Panc1 (cell line): ENCODE measurements around the gene DNAJC4. TPM values are rescaled to one million over a fixed set of nuclear protein-coding genes. Genes with fewer than 3 reads are reported as not detected.

Source experiments
- ATAC-seq: fragments of 200-7000 bp; cut with Tn5 transposase; 2 replicates; pipeline ENCODE4 v1.9.1; 2020; ENCODE audit warnings: mild to moderate bottlenecking, moderate library complexity
- BruUV-seq: library from RNA; stranded (reverse); fragments of 400-500 nt; replicated peaks from 2 replicates; lab custom pipeline; 2021; lab: Mats Ljungman, UMichigan
- CTCF ChIA-PET: fragments of 300-600 bp; sonication (Branson Sonifier 250); formaldehyde crosslinking; loops from one replicate; lab custom pipeline; 2022; ENCODE audit warnings: antibody characterized with exemption; lab: Charles Lee
- POLR2A ChIA-PET: fragments of 300-600 bp; sonication (Branson Sonifier 250); formaldehyde crosslinking; loops from one replicate; lab custom pipeline; 2022; ENCODE audit warnings: antibody characterized with exemption; lab: Charles Lee
- DNase-seq: peaks from one replicate; pipeline ENCODE4 v3.0.0-alpha.2; 2010; ENCODE audit warnings: low read depth, low spot score
- H3K27ac ChIP-seq: 2 replicates; pipeline ENCODE4 v1.5.1; 2011; ENCODE audit warnings: mild to moderate bottlenecking, low read length, inconsistent platforms
- H3K27me3 ChIP-seq: fragments of 200-500 bp; sonication (Bioruptor generic); 2 replicates; pipeline ENCODE4 v1.6.0; 2014; ENCODE audit warnings: low read length, inconsistent platforms; ENCODE audit not compliant: control insufficient read depth, insufficient read depth
- H3K36me3 ChIP-seq: fragments of 200-500 bp; sonication (Bioruptor generic); 2 replicates; pipeline ENCODE4 v1.5.1; 2014; ENCODE audit warnings: inconsistent platforms, mild to moderate bottlenecking, low read length, moderate library complexity; ENCODE audit not compliant: control insufficient read depth, insufficient read depth
- H3K4me1 ChIP-seq: 2 replicates; pipeline ENCODE4 v1.5.1; 2011; ENCODE audit warnings: inconsistent platforms, mild to moderate bottlenecking, low read length, moderate library complexity; ENCODE audit not compliant: control insufficient read depth, insufficient read depth
- H3K4me3 ChIP-seq, 2 experiments: 2 replicates each; pipeline ENCODE4 v1.5.1; 2011 to 2012; ENCODE audit warnings: low read depth in 2 of 2, low read length in 2 of 2, mild to moderate bottlenecking in 2 of 2, inconsistent platforms in 1 of 2, moderate library complexity in 1 of 2
- H3K9me3 ChIP-seq: fragments of 200-500 bp; sonication (Bioruptor generic); 2 replicates; pipeline ENCODE4 v1.5.1; 2014; ENCODE audit warnings: low read depth, mild to moderate bottlenecking, inconsistent platforms, low read length, moderate library complexity; ENCODE audit not compliant: control insufficient read depth, insufficient read depth
- POLR2AphosphoS5 ChIP-seq: IDR thresholded peaks from 2 replicates; pipeline ENCODE4 v1.6.1; 2012; ENCODE audit warnings: mild to moderate bottlenecking, low read depth, low read length, moderate library complexity
- SIN3A ChIP-seq: IDR thresholded peaks from 2 replicates; pipeline ENCODE4 v1.6.1; 2012; ENCODE audit warnings: low read depth, mild to moderate bottlenecking, low read length, moderate library complexity, borderline replicate concordance; ENCODE audit not compliant: insufficient read depth
- TCF7L2 ChIP-seq: IDR thresholded peaks from 2 replicates; pipeline ENCODE4 v1.6.1; 2011; ENCODE audit warnings: mild to moderate bottlenecking, low read depth, low read length, inconsistent platforms
- in situ Hi-C: cut with HindIII; loops from 2 replicates; pipeline ENCODE4 v1.10.0; 2016; ENCODE audit warnings: low sequenced_read_pairs, low pct_unique_long_range_greater_than_20kb
- intact Hi-C: fragments of 100-400 bp; cut with micrococcal nuclease; formaldehyde crosslinking; loops from one replicate; pipeline ENCODE4 v1.10.0; 2022; ENCODE audit not compliant: unreplicated experiment
- total RNA-seq: library from RNA; stranded (reverse); gene quantifications from one replicate; pipeline ENCODE4 v1.2.1, GENCODE V29; 2021; ENCODE audit not compliant: unreplicated experiment
- TF ChIP-seq, protein P1 (sequence below), 2 experiments: IDR thresholded peaks; 2 replicates each; pipeline ENCODE4 v1.6.1; 2011 to 2012; ENCODE audit warnings: low read depth in 2 of 2, control low read depth in 1 of 2, low read length in 1 of 2, mild to moderate bottlenecking in 1 of 2, moderate library complexity in 1 of 2; ENCODE audit not compliant: insufficient read depth in 1 of 2
- TF ChIP-seq, protein P2 (sequence below): fragments of 450-650 bp; IDR thresholded peaks from 2 replicates; pipeline ENCODE4 v1.5.1; 2017; ENCODE audit warnings: mild to moderate bottlenecking

DNAJC4 gene
- total RNA-seq, 1 experiment from 2014 or later, result 41.0 TPM

- Histone ChIP-seq H3K4me3 (no peak overlapping the region), H3K4me1 (peaks cover 13% of the 10 kb centered on the region), H3K27me3 (no peaks in the 10 kb centered on the region), H3K36me3 (no peaks in the 10 kb centered on the region), H3K9me3 (no peaks in the 10 kb centered on the region), H3K27ac (no peak overlapping the region)
- in situ Hi-C loops (no loop called here), intact Hi-C loops (no loop called here)
- BruUV-seq, result no TSS peak
- CTCF ChIA-PET, result no interaction called here
- ATAC-seq (no peak), DNase-seq (no peak)
- no peak for TF ChIP-seq TCF7L2
- POLR2A ChIA-PET, result interaction anchor here (0.6 kb wide), 2 partner anchors 13 to 1032 kb away, joined by 3 to 9 read pairs; no protein-coding TSS in a partner anchor
Measured at GRCh38 chr11:64263947-64264317, 33.6 kb downstream of the DNAJC4 start.

GRCh38 chr11:64264371-64264852 is 34.1 kb downstream of the DNAJC4 start:
- CTCF ChIA-PET, result no interaction called here
- ATAC-seq, result no peak
- POLR2A ChIA-PET, result interaction anchor here (0.6 kb wide), 1 partner anchor 1032 kb away, joined by 9 read pairs; no protein-coding TSS in a partner anchor
- in situ Hi-C loops (no loop called here), intact Hi-C loops (no loop called here)
- TF ChIP-seq, protein P1, sequence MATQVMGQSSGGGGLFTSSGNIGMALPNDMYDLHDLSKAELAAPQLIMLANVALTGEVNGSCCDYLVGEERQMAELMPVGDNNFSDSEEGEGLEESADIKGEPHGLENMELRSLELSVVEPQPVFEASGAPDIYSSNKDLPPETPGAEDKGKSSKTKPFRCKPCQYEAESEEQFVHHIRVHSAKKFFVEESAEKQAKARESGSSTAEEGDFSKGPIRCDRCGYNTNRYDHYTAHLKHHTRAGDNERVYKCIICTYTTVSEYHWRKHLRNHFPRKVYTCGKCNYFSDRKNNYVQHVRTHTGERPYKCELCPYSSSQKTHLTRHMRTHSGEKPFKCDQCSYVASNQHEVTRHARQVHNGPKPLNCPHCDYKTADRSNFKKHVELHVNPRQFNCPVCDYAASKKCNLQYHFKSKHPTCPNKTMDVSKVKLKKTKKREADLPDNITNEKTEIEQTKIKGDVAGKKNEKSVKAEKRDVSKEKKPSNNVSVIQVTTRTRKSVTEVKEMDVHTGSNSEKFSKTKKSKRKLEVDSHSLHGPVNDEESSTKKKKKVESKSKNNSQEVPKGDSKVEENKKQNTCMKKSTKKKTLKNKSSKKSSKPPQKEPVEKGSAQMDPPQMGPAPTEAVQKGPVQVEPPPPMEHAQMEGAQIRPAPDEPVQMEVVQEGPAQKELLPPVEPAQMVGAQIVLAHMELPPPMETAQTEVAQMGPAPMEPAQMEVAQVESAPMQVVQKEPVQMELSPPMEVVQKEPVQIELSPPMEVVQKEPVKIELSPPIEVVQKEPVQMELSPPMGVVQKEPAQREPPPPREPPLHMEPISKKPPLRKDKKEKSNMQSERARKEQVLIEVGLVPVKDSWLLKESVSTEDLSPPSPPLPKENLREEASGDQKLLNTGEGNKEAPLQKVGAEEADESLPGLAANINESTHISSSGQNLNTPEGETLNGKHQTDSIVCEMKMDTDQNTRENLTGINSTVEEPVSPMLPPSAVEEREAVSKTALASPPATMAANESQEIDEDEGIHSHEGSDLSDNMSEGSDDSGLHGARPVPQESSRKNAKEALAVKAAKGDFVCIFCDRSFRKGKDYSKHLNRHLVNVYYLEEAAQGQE (IDR thresholded peaks at IDR 0.05; ENCODE audit: insufficient read depth in 1 of 2, low read depth in 2 of 2, low read length in 1 of 2), result no peak
- TF ChIP-seq, protein P2, sequence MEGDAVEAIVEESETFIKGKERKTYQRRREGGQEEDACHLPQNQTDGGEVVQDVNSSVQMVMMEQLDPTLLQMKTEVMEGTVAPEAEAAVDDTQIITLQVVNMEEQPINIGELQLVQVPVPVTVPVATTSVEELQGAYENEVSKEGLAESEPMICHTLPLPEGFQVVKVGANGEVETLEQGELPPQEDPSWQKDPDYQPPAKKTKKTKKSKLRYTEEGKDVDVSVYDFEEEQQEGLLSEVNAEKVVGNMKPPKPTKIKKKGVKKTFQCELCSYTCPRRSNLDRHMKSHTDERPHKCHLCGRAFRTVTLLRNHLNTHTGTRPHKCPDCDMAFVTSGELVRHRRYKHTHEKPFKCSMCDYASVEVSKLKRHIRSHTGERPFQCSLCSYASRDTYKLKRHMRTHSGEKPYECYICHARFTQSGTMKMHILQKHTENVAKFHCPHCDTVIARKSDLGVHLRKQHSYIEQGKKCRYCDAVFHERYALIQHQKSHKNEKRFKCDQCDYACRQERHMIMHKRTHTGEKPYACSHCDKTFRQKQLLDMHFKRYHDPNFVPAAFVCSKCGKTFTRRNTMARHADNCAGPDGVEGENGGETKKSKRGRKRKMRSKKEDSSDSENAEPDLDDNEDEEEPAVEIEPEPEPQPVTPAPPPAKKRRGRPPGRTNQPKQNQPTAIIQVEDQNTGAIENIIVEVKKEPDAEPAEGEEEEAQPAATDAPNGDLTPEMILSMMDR, result no peak
- TF ChIP-seq SIN3A, result no peak
- TF ChIP-seq POLR2AphosphoS5, result no peak
- TF ChIP-seq TCF7L2, result no peak
- no peak for DNase-seq
- no peaks in the 10 kb centered on the region for H3K9me3 ChIP-seq
- no peak overlapping the region for H3K27ac ChIP-seq
- BruUV-seq, result no TSS peak
- H3K4me1 ChIP-seq, result peaks cover 16% of the 10 kb centered on the region
- H3K4me3 ChIP-seq, result no peak overlapping the region
- no peaks in the 10 kb centered on the region for H3K27me3 ChIP-seq
- no peaks in the 10 kb centered on the region for H3K36me3 ChIP-seq

DNA sequence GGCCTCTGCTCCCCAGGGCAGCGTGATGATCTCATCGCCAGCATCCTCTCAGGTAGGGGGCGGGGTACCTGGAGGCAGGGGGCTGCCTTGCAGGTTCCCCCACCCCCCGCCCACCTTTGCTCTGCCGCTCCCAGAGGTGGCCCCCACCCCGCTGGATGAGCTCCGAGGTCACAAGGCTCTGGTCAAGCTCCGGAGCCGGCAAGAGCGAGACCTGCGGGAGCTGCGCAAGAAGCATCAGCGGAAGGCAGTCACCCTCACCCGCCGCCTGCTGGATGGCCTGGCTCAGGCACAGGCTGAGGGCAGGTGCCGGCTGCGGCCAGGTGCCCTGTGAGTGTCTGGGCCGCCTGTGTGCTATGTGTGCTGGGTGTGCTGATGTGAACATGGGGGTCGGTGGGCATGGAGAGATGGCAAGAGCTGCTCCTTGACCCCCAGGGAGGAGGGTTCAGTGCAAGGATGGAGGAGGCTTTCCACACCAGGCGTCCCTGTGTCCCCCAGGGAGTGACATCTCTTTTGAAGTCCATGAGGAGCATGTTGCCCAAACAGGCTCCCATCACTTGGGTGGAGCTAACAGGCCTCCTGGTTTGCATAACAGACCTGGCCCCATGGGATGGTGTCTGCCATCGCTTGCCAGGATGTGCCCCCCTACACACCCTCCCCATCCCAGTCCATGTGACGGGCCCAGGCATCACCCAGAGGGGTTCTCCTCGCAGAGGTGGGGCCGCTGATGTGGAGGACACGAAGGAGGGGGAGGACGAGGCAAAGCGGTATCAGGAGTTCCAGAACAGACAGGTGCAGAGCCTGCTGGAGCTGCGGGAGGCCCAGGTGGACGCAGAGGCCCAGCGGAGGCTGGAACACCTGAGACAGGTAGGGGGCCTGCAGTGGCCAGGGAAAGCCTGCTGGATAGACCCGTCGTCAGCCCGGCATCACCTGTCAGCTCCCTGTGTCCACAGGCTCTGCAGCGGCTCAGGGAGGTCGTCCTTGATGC is 35.1 kb downstream of the DNAJC4 start:
- Histone ChIP-seq H3K27me3 (no peaks in the 10 kb centered on the region), H3K4me3 (no peak overlapping the region), H3K27ac (no peak overlapping the region), H3K36me3 (no peaks in the 10 kb centered on the region; the same call in 1 of the 2 replicates), H3K4me1 (peaks cover 16% of the 10 kb centered on the region), H3K9me3 (no peaks in the 10 kb centered on the region)
- ChIA-PET POLR2A (no interaction called here), CTCF (no interaction called here)
- ATAC-seq (no peak), DNase-seq (no peak)
- intact Hi-C loops (no loop called here), in situ Hi-C loops (no loop called here)
- BruUV-seq, result no TSS peak
- TF ChIP-seq SIN3A (no peak), POLR2AphosphoS5 (no peak), TCF7L2 (no peak)
- TF ChIP-seq, protein P2, result no peak
- TF ChIP-seq, protein P1 (IDR thresholded peaks at IDR 0.05; ENCODE audit: insufficient read depth in 1 of 2, low read depth in 2 of 2, low read length in 1 of 2), result no peak
